SK-MEL-5 (cell line): ENCODE data around the gene CCDC92B. TPM values are rescaled to one million over a fixed set of nuclear protein-coding genes. Genes with fewer than 3 reads are reported as not detected.
A peak's percentile ranks its signal among the peaks of the same experiment; 100 is the strongest.
"Not testable (repeated sequence)": the region's sequence is repeated elsewhere in the genome, so short reads cannot be mapped to it uniquely, and the experiment has no call there.

Experiments
- DNase-seq: peaks from one replicate; pipeline ENCODE4 v3.0.0-alpha.2; 2016; ENCODE audit warnings: low read depth, low spot score
- in situ Hi-C: cut with HindIII; loops from 2 replicates; pipeline ENCODE4 v1.10.0; 2016; ENCODE audit warnings: low sequenced_read_pairs, high pct_unique_total_duplicates, low pct_unique_long_range_greater_than_20kb
- total RNA-seq: library from RNA; depleted of rRNA; stranded (reverse); fragments of >200 nt; shearing (Covaris generic); gene quantifications from 2 replicates; pipeline ENCODE4 v1.2.3, GENCODE V29; 2014

CCDC92B gene
- total RNA-seq, 1 experiment from 2014 or later = 0.58 TPM

DNA sequence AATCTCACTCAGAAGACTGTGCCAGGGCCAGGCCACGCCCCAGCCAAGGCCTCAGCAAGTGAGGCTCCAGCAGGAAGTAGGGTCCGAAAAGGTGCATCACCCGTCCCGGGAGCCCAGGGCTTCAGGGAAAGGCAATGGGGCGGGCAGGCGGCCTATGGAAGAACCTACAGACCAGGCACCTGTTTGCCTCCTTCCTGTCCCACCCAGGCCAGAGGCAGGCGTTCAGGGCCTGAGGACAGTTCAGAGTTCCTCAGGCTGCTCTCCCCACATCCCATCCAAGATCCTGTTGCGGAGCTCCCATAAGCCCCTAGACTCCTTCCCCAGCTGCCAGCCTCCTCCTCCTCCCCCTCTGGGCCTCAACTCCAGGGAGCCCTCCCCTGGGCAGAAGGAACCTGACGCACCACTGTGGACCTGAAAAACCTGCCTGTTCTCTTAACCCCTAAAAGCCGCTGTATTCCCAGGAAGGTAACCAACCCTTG, 40.2 kb downstream of the CCDC92B start:
- DNase-seq = peak; percentile 30

DNA sequence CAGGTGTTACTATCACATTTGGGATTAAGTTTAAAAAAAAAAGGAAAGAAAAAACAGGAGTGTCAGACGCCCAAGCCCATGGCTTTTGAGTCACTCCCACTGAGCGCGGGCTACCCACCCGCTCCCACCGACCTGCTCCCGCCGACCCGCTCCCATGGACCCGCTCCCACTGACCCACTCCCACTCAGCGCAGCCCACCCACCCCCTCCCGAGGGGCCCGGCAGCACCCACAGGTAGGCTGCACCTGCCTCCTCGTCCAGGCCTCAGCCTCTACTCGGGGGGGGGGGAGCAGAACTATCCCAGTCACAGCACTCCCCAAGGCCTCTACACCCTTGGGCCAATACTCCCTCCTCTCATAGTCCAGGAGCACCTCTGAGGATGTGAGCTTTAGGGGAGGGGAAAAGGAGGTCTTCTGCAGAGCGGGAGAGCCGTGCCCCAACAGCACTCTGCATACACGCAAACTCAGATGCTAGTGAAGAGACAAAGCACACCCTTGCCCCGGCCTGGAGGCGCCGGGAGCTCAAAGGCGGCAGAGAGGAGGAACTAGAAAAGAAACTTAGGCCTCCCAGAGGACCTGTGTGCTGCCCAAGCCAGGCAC, 40.8 kb downstream of the CCDC92B start:
- in situ Hi-C loops = no loop called here
- DNase-seq = no peak

More for the DNA sequence above, 40.2 kb downstream of the CCDC92B start:
- in situ Hi-C loops = no loop called here

DNA sequence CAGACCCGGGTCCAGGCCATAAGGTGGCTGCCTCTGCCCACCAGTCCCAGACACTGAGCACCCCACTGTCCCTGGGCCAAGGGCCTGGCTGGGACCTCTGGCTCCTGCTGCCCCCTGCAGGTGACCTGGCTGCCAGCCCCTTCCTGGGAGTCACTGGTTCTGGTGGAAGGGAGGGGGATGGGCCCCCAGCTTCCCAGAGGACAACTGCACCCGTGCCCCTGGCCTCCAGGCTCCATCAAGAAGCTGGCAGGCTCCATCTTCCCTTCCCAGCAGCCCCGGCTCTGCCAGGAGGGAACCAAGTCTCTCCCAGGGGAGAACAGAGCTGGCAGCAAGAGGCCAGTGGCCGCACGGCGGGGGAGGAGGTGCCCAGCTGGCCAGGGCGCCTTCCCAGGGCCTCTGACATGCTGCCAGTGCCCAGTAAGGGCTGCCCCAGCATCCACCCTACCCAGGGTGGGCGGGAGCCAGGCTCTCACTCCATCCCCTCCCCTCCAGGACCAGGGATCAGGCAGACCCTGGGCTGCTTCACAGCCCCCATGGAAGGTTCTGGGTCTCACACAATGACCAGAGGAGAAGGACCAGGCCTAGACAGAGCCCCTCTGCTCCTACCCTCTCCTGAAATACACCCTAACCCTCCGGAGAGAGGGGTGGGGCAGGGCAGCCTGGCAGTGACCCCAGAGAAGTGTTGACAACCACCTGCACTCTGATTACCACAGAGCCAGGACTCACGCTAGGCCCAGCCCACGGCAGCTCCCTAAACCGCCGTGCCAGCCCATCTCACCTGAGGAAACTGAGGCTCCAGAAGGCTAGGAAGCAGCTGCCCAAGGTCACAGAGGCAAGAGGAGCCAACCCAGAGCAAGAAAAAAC, 41.5 kb downstream of the CCDC92B start:
- DNase-seq = peak; percentile 33
- in situ Hi-C loops = no loop called here

DNA sequence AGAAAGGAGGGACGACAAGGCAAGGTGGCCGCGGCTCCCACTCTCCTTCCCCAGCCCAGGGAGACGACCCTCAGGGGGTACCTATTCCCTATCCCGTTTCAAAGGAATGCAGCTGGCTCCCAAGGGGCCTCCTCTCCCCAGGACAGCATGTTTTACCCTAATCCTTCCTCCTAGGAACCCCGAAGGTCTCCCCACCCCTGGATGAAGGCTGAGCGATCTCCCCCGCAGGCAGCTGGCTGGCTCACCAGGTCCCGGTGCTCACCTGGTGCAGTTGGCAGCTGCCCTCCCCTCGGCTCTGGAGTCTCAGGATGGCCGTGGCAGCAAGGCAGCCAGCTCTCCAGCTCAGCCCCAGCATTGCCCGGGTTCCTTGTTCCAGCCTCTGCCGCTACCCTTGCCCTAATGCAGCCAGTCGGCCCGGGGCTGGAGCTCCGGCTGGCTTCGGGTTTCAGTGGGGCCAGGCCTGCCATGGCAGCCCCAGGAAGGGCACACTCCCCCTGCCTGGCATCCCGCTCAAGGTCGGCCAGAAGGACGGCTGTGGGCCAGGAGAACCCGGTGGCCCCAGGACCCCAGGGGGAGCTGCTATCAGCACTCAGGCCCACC, 42.4 kb downstream of the CCDC92B start:
- in situ Hi-C loops = no loop called here

DNA sequence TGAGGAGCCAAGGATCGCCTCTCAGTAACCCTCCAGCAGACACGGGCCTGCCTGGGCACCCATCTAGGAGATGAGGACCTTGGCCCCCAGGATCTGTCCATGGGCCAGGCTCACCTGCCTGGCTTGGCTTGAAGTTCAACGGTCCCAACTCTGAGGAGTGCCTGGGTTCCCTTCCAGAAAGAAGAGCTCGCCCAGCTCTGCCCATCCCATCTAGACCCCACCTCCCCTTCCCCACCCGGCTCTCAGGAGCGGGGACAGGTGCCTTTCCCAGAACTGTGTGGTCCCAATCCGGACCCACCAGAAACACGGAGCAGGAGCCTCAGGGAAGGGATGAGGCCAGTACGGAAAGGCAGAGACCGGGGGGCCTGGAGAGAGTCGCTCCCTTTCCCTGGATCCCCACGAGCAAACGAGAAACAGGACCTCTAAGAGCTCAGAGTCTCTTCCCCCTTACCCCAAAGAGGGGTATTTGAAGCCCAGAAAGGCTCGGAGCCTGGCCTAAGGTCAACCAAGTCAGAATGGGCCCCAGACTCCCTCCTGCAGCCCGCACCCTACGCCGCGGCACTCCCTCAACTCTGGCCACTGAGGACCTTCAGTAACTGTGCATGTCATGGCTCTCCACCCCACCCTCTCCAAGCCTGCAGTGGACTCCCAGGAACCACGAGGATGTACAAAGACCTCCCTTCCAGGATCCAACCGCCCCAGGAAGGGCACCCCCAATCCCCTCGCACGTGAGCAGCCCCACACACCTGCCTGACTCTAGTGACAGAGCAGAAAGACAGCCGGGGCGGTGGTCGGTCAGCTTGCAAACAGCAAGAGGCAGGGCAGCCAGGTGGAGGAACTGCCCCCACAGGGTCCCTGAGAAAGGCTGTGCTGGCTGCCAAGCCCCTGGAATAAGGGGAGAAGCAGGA, 43.3 kb downstream of the CCDC92B start:
- DNase-seq = no peak
- in situ Hi-C loops = no loop called here

More for the DNA sequence above, 42.4 kb downstream of the CCDC92B start:
- DNase-seq = no peak

DNA sequence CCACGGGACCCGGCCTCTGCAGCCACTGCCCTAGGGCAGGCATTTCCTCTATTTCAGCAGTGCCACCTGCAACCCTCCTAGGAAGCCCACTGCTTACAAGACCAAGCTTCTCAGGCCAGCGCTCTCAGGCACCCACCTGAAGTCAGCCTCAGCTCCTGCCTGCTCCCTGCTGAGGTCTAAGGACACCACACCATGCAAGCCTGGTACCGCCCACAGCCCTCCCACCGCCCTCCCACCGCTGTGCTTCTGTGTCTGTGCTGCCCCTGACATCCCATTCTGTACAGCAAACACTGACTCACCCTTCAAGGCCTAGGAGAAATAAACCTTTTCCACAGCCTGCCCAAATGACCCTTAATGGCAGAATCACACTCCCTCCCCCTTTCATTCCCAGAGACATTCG, 44.2 kb downstream of the CCDC92B start:
- in situ Hi-C loops = no loop called here
- DNase-seq = no peak

DNA sequence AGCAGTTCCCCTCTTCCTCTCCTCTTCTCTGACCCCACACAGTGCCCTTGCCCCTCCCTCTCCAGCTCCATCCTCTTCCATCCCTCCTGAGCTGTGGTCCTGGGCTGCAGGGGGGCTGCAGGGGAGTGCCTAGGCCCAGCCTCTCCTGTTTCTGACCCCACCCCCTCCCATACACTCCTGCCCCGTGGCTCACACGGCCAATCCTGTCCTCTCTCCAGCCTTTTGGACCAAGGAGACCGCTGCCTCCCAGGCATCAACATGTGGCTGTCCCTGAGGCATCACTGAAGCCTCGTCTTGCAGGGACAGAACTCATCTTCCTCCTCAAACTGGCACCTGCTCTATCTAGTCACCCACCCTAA, 44.6 kb downstream of the CCDC92B start:
- in situ Hi-C loops = no loop called here

DNA sequence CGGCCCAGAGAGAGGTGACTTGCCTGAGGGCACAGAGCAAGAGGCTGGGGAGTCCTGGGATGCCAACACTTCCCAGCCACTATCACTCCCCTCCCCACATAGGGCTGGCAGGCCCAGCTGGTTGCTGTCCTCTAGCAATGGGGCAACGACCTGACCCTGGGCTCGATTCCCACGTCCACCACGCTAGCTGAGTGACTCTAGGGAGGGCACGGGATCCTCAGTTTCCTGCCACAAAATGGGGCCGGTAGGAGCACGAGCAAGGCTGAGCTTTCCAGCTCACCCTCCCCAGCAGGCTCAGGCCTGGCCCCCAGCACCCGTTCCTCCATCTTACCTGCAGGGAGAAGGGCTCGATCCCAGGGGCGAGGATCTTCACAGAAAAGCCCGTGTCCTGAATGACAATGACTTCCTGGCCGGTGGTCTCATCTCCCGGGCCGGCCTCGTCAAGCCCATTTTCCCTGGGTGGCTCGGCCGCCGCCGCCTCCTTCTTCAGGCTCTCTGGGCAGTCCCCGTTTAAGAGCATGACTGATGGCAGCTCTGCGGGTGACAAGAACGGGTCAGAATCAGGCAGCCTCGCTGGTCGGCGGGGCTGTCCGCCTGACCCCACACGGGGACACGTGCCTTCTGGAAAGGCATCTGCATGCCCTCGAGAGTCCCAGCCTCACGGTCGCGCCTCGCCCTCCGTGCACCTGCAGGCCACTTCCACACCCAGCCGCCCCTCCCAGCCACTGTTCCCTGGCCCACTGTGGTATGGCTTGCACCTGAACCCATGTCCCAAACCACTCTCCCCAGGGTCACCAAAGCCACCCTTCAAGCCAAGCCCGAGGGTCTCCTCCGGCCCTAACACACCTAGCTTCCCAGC, 45.2 kb downstream of the CCDC92B start:
- in situ Hi-C loops = no loop called here
- no peak for DNase-seq

More for the DNA sequence above, 44.6 kb downstream of the CCDC92B start:
- DNase-seq = no peak

DNA sequence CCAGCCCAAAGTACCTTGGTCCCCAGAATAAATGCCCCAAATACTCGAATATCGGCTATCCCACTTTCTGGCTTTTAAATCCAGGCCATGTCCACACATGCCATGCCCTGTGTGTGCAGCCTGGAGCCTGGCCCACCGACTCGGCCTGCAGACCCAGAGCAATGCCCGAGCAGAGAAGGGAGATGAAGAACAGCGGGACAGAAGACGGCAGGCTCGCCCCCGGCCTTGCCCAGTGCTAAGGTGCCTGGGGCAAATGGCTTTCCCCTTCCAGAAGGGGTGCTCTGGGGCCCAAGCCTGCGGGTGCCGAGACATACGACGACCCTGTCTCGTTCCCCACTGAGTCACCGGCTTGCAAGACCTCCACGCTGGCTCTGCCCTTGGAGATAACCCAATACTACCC, 45.8 kb downstream of the CCDC92B start:
- in situ Hi-C loops = no loop called here
- DNase-seq = no peak

DNA sequence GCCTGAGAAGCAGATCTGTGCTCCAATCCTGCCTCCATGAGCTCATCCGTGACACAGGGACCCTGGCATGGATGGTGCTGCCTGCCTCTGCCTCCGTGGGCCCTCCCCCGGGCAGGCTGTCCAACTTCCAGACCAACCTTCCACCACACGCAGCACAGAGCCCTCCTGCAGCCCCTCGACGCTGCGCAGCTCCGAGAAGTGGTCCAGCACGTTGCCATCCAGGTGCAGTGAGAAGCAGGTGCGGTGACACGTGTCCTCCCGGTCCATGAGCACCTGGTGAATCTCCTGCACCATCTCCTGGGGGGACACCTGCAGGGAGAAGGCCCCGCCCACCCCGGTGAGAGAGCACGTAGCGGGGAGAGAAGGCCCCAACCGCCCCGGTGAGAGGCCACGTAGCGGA, 46.3 kb downstream of the CCDC92B start:
- in situ Hi-C loops = no loop called here
- no peak for DNase-seq

DNA sequence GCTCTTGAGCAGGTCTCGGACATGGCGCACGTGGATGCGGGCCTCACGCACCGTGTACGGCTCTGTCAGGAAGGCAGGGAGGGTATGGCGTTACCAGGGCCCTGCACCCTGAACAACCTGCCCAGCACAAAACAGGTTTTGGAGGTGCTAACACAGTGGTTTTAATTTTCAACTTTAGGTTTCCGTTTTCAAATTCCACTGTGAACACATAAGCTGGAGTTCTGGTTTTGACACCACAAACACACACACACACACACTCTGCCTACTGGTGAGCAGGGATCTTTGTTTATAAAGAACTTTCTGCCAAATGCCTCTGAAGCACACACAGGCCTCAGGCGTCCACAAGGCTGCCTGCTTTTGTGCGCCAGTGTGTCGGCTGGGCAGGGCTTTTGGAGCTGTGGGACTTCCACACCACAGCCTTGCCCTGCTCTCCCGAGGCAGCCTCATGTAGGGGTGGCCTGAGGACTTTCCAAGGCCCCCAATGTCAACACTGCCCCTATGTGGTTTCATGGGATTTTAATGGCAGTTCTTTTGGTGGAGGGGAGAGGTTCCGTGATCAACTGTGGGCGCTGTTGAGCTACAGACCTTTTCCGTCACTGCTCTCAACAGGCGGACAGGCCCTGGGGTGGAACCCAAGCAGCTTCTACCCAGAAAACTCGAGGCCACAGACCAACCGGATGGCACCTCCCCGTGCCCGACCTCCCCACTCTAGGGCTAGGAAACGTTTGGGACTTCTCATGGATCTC, 47.3 kb downstream of the CCDC92B start:
- DNase-seq = no peak
- in situ Hi-C loops = no loop called here

DNA sequence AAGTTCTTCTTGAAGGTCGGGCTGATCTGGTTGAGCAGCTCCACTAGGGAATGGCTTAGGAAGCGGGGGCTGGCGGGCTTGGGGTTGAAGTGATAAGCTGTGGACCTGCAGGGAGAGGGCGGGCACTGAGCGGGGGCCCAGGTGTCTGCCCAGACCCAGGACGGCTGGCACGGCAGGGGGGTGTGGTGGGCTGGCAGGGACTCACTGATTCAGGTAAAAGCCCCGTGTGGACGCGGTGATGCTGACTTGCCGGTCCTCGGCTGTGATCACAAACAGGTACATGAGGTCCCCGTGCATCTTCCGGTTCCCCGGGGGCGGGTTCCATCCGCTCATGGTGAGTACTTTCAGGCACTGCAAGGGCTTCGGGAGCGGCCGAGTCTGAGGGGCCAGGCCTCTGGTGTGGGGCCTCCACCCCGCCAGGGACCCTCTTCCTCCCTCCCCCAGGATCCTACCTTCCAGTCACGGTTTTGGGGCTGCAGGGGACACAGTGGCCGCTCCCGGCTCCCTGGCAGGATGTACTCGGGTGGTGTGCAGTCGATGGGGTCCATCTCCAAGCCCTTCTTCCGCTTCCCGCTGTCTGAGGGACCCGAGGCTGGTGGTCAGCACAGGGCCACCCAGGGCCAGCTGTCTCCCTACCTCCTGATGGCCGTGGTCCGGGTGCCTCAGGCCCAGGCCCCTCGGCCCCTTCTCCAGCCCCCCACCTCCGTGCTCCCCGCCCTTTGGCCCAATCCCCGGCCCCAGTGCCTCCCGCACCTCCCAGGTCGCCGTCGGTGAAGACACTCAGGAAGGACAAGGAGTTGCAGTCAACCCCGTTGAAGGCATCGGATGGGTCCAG, 48.1 kb downstream of the CCDC92B start:
- in situ Hi-C loops = no loop called here
- DNase-seq = no peak

DNA sequence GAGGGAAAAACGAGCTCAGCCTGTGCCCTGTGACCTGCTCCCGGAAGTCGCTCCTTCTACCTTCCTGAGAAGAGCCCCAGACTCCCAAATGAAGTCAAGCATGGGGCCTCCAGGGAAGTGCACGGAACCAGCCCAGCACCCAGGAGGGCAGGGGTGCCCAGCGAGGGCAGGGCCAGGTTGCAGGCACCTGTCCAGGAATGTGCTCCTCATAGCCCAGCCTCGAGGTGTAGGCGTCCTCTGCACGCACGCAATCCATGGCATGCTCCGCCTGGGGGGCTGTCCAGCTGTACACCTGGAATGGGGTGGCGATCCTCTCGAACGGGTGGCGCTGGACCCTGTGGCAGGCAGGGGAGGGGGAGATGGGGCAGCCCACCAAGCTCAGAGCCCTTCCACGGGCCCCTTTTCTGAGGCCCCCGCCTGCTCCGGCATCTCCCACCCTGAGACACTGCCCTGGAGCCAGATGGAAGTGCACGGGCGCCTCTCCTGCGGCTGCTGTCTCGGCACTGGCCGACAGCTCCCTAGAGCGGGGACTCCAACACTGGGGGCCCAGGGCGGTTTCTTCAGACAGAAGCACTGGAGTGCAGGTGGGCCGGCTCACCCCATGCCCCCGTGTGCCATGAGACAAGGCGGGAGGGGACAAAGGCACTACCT, 48.8 kb downstream of the CCDC92B start:
- in situ Hi-C loops = no loop called here
- DNase-seq = no peak

DNA sequence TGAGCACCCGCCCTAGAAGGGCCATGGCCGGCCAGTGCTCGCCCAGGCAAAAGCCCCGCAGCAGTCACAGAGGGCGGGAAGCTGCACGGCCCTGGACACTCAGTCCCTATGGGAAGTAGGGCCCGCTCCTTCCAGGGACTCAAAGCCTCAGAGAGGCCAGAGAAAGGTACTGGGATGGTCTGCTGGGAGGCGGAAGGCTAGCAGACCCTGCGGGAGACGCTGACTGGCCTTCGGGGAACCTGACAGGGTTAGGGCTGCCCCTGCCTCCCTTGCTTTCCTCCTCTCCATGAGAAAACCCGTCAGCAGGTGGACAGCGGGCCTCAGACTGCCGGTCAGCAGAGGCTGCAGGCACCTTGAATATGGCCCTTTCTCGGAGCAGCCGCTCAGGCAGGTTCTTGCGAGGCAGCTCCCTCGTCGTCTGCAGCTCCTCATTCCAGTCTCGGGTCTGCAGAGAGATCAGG, 49.4 kb downstream of the CCDC92B start:
- DNase-seq = no peak
- in situ Hi-C loops = no loop called here

DNA sequence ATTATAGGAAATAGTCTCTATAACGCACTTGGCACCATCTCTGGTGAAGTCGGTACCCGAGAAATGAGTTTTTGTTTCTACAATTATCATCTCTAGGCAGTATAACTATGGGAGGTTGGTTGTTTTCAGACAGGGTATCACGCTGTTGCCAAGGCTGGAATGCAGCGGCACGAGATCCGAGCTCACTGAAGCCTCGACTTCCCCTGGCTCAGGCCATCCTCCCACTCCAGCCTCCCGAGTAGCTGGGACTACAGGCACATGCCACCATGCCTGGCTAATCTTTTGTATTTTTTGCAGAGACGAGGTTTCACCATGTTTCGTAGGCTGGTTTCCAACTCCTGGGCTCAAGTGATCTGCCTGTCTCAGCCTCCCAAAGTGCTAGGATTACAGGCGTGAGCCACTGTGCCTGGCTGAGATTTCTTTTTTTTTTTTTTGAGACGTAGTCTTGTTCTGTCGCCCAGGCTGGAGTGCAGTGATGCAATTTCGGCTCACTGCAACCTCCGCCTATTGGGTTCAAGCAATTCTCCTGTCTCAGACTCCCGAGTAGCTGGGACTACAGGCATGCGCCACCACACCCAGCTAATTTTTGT, 50.1 kb downstream of the CCDC92B start:
- in situ Hi-C loops, DNase-seq: not testable (repeated sequence)
